ENCODE data around the gene TAX1BP3. TPM values are rescaled to one million over a fixed set of nuclear protein-coding genes. Genes with fewer than 3 reads are reported as not detected.
A peak's percentile ranks its signal among the peaks of the same experiment; 100 is the strongest.

Gene TAX1BP3
- total and polyA plus RNA-seq, 9 donors, result 42.6 to 80.5 (median 61.5) TPM

- no peak for DNase-seq
- no peaks in the 10 kb centered on the region for H3K4me1 ChIP-seq (ENCODE audit: control insufficient read depth, insufficient read depth, low read length)
- H3K36me3 ChIP-seq (ENCODE audit: control insufficient read depth, insufficient read depth, low read length), result peaks cover 4% of the 10 kb centered on the region
- WGBS (ENCODE audit: insufficient coverage), result 33% methylated on average over 14 of the region's 16 CpGs
- no peaks in the 10 kb centered on the region for H3K9me3 ChIP-seq (replicated peaks; ENCODE audit: control insufficient read depth, low read depth, low read length)
- H3K27me3 ChIP-seq (ENCODE audit: control insufficient read depth, insufficient read depth, low read length), result no peaks in the 10 kb centered on the region
- no peak overlapping the region for H3K4me3 ChIP-seq (ENCODE audit: low read length)
- H3K27ac ChIP-seq (ENCODE audit: low read length), result no peak overlapping the region
Observed at GRCh38 chr17:3678095-3678820, 9.9 kb upstream of the TAX1BP3 start.

- no peak for DNase-seq
- H3K27me3 ChIP-seq (ENCODE audit: control insufficient read depth, insufficient read depth, low read length), result no peaks in the 10 kb centered on the region
- no peak overlapping the region for H3K4me3 ChIP-seq (ENCODE audit: low read length)
- no peak overlapping the region for H3K27ac ChIP-seq (ENCODE audit: low read length)
- no peaks in the 10 kb centered on the region for H3K4me1 ChIP-seq (ENCODE audit: control insufficient read depth, insufficient read depth, low read length)
- peaks cover 13% of the 10 kb centered on the region for H3K36me3 ChIP-seq (ENCODE audit: control insufficient read depth, insufficient read depth, low read length)
- WGBS (ENCODE audit: insufficient coverage), result 82% methylated on average over 7 of the region's 11 CpGs
- no peaks in the 10 kb centered on the region for H3K9me3 ChIP-seq (replicated peaks; ENCODE audit: control insufficient read depth, low read depth, low read length)
Observed at GRCh38 chr17:3675886-3676285, 7.5 kb upstream of the TAX1BP3 start.

GRCh38 chr17:3672571-3672970, 4.2 kb upstream of the TAX1BP3 start:
- Histone ChIP-seq H3K9me3 (replicated peaks; ENCODE audit: control insufficient read depth, low read depth, low read length) (no peaks in the 10 kb centered on the region), H3K27me3 (ENCODE audit: control insufficient read depth, insufficient read depth, low read length) (no peaks in the 10 kb centered on the region), H3K27ac (ENCODE audit: low read length) (no peak overlapping the region), H3K36me3 (ENCODE audit: control insufficient read depth, insufficient read depth, low read length) (peaks cover 11% of the 10 kb centered on the region), H3K4me3 (ENCODE audit: low read length) (no peak overlapping the region), H3K4me1 (ENCODE audit: control insufficient read depth, insufficient read depth, low read length) (peaks cover 15% of the 10 kb centered on the region)
- DNase-seq, result no peak
- WGBS (ENCODE audit: insufficient coverage), result 100% methylated on average over 1 of the region's 4 CpGs

DNA sequence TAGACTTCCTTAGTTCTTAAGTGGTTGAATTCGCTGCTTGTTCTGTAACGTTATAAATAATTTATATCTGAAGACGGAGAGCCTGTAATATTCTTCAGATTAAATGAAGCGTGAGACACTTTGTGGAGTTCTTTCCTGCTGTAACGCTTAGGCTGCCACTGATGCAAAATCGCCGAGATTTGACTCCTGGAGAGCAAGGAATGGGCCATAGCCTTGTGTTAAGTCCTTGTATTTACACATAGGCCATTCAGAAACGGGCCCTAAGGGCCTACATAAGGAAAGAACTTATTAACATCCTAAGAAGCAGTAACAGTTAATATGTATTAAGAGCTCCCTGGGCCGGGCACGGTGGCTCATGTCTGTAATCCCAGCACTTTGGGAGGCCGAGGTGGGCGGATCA, 1.2 kb upstream of the TAX1BP3 start:
- Histone ChIP-seq H3K4me1 (ENCODE audit: control insufficient read depth, insufficient read depth, low read length) (peaks cover 34% of the 10 kb centered on the region), H3K36me3 (ENCODE audit: control insufficient read depth, insufficient read depth, low read length) (peaks cover 17% of the 10 kb centered on the region), H3K9me3 (replicated peaks; ENCODE audit: control insufficient read depth, low read depth, low read length) (no peaks in the 10 kb centered on the region), H3K27ac (ENCODE audit: low read length) (no peak overlapping the region), H3K4me3 (ENCODE audit: low read length) (peak overlapping the region; percentile 99), H3K27me3 (ENCODE audit: control insufficient read depth, insufficient read depth, low read length) (no peaks in the 10 kb centered on the region)
- 32% methylated on average over 4 of the region's 12 CpGs for WGBS (ENCODE audit: insufficient coverage)
- DNase-seq, result no peak

- Histone ChIP-seq H3K4me1 (ENCODE audit: control insufficient read depth, insufficient read depth, low read length) (peaks cover 34% of the 10 kb centered on the region), H3K9me3 (replicated peaks; ENCODE audit: control insufficient read depth, low read depth, low read length) (no peaks in the 10 kb centered on the region), H3K27ac (ENCODE audit: low read length) (peak overlapping the region; percentile 91), H3K27me3 (ENCODE audit: control insufficient read depth, insufficient read depth, low read length) (no peaks in the 10 kb centered on the region), H3K36me3 (ENCODE audit: control insufficient read depth, insufficient read depth, low read length) (peaks cover 23% of the 10 kb centered on the region), H3K4me3 (ENCODE audit: low read length) (peak overlapping the region; percentile 99)
- DNase-seq, result no peak
- WGBS (ENCODE audit: insufficient coverage), result 0% methylated on average over 30 of the region's 32 CpGs
Observed at GRCh38 chr17:3669085-3669347, 638 bp upstream of the TAX1BP3 start.

DNA sequence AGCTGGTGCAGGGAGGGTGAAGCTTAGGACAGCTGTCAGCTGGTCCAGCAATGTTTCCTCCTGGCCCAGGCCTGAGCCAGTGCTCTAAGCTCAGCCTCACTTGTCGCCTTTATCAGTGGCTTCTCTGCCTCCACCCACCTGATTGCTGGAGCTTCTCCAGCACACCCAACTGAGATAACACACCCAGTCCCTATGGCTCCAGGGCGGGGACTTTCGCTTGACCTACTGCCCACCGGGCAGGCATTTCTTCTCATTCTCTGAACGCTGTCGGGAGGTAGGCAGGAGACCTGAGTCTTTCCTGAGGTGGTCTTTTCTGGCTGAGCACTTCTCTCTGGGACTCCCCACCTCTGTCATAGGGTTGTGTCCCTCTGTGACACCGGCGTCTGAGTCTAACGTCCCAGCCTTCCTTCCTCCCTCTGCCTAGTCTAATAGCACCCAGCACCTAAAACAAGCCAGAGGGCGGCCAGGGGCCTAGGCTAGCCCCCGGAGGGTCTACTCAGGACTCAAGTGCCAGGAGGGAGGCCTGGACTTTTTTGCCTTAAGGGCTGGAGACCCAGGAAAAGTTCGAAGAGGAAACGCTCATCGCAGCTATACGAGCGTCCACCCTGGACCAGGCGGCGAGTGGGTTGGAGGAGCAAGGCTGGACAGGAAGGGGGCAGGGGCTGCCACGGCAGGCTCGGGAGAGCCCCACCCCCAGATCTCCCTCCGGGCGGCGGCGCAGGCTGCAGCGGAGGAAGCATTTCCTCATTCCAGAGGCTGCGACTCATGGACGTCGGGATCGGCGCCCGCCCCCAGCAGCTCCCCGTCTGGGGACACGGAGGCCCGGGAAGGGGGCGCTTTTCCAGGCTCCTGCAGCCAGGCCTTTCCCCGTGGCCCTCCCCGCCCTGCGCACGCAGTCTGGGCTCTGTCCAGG, 756 bp downstream of the TAX1BP3 start:
- H3K27ac ChIP-seq (ENCODE audit: low read length), result peak overlapping the region; percentile 99
- H3K4me1 ChIP-seq (ENCODE audit: control insufficient read depth, insufficient read depth, low read length), result peaks cover 38% of the 10 kb centered on the region
- peak; percentile 97 for DNase-seq
- WGBS (ENCODE audit: insufficient coverage), result 0% methylated on average over 30 of the region's 39 CpGs
- no peaks in the 10 kb centered on the region for H3K27me3 ChIP-seq (ENCODE audit: control insufficient read depth, insufficient read depth, low read length)
- peaks cover 36% of the 10 kb centered on the region for H3K36me3 ChIP-seq (ENCODE audit: control insufficient read depth, insufficient read depth, low read length)
- H3K9me3 ChIP-seq (replicated peaks; ENCODE audit: control insufficient read depth, low read depth, low read length), result no peaks in the 10 kb centered on the region
- peak overlapping the region; percentile 91 for H3K4me3 ChIP-seq (ENCODE audit: low read length)

DNA sequence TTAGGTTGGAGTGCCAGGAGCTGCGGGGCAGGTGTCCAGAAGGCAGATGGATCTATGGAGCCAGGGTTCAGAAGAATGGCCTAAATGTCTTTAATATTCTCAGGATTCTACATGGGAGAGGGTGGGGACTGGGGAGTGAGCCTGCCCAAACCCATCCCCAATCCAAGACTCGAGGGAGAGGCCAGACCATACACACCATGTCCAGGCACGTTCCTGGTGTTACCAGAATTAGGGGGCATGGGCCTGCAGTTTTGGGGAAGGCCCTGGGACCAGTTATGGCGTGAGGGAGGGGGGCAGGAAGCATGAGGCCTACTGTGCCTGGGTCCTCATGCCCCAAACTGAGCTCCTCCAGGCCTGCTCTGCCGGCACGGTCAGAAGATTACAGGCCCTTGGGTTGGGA, 1.9 kb downstream of the TAX1BP3 start:
- no peaks in the 10 kb centered on the region for H3K9me3 ChIP-seq (replicated peaks; ENCODE audit: control insufficient read depth, low read depth, low read length)
- peaks cover 38% of the 10 kb centered on the region for H3K4me1 ChIP-seq (ENCODE audit: control insufficient read depth, insufficient read depth, low read length)

DNA sequence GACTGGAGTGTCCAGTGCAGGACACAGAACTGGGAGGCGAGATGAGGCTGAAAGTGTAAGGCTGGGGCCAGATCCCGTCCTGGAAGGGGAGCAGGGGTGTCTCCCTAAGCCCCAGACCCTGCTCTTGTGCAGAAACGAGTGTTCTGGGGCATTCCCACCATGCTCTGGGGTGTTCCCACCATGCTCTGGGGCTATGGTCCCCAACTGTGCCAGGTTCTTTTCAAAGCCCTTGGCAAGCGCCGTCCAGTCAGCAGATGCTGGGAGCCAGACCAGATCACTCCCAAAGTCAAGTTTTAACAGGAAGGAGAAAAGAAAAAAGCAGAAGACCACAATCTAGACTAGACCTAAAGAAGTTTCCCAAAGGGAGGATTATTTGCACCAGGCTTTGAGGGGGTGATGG, 2.5 kb downstream of the TAX1BP3 start:
- WGBS (ENCODE audit: insufficient coverage), result 79% methylated on average over 4 of the region's 5 CpGs
- no peak for DNase-seq
- H3K36me3 ChIP-seq (ENCODE audit: control insufficient read depth, insufficient read depth, low read length), result peaks cover 41% of the 10 kb centered on the region

More for the DNA sequence above, 1.9 kb downstream of the TAX1BP3 start:
- Histone ChIP-seq H3K36me3 (ENCODE audit: control insufficient read depth, insufficient read depth, low read length) (peaks cover 38% of the 10 kb centered on the region), H3K27ac (ENCODE audit: low read length) (no peak overlapping the region), H3K4me3 (ENCODE audit: low read length) (no peak overlapping the region), H3K27me3 (ENCODE audit: control insufficient read depth, insufficient read depth, low read length) (no peaks in the 10 kb centered on the region)
- WGBS (ENCODE audit: insufficient coverage), result 57% methylated on average over 1 of the region's 6 CpGs
- DNase-seq, result no peak

DNA sequence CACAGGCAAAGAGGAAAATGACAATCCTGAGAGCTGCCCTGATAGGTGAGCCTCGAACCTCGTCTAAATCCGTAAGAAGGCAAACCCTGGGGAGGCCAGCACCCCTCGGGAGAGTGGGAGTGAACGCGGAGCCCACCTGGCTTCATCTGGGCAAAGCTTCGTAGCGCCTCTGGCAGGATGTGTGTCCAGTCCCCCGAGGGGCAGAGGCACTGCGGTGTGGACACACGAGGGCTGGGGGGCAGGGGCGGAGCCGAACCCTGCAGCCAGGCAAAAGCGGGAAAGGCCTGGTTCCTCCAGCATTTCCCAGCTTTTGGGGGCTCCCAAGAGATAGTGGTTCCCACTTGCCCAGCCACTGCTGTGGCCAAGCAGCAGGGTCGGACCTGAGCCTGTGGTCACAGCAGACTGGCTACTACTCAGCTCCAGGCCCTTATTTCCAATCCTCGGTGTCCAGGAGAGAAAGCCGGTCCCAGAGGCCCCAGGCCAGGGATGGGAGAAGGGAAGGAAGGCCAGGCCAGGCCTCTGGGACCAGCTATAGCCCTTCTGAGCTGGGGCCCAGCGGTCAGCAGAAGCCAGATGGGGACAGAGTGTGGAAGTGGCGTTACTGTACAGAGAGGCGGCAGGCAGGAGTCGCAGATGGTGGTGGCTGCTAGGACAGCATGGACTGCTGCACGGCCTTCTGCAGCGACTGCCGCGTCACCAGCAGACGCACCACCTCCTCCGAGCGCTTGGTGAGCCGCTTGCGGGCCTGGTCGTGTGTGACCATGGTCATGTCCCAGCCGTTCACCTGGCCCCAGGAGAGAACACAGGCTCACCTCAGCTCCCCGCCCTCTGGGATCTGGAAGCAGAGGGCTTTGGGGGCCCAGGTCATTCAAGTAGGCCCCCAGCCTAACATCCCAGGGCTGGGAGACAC, 5.0 kb downstream of the TAX1BP3 start:
- DNase-seq, result no peak
- WGBS (ENCODE audit: insufficient coverage), result 70% methylated on average over 31 of the region's 33 CpGs
- H3K27me3 ChIP-seq (ENCODE audit: control insufficient read depth, insufficient read depth, low read length), result no peaks in the 10 kb centered on the region
- H3K27ac ChIP-seq (ENCODE audit: low read length), result no peak overlapping the region
- H3K36me3 ChIP-seq (ENCODE audit: control insufficient read depth, insufficient read depth, low read length), result peaks cover 48% of the 10 kb centered on the region
- H3K9me3 ChIP-seq (replicated peaks; ENCODE audit: control insufficient read depth, low read depth, low read length), result no peaks in the 10 kb centered on the region
- no peak overlapping the region for H3K4me3 ChIP-seq (ENCODE audit: low read length)
- peaks cover 47% of the 10 kb centered on the region for H3K4me1 ChIP-seq (ENCODE audit: control insufficient read depth, insufficient read depth, low read length)

More for the DNA sequence above, 2.5 kb downstream of the TAX1BP3 start:
- Histone ChIP-seq H3K4me3 (ENCODE audit: low read length) (no peak overlapping the region), H3K4me1 (ENCODE audit: control insufficient read depth, insufficient read depth, low read length) (peaks cover 38% of the 10 kb centered on the region), H3K27me3 (ENCODE audit: control insufficient read depth, insufficient read depth, low read length) (no peaks in the 10 kb centered on the region), H3K27ac (ENCODE audit: low read length) (no peak overlapping the region), H3K9me3 (replicated peaks; ENCODE audit: control insufficient read depth, low read depth, low read length) (no peaks in the 10 kb centered on the region)

Data from muscle of leg (tissue), 11 donors.